ENCODE results near the gene KCNA1.

- TF ChIP-seq GABPA (IDR thresholded peaks at IDR 0.05; ENCODE audit: low read depth) (no peak), CTCF (IDR thresholded peaks at IDR 0.05; ENCODE audit: insufficient read depth, low read length) (no peak), SPI1 (IDR thresholded peaks at IDR 0.05; ENCODE audit: borderline replicate concordance, low read depth) (no peak), POLR2AphosphoS5 (IDR thresholded peaks at IDR 0.05; ENCODE audit: low read depth) (no peak)
- TF ChIP-seq, protein P1, sequence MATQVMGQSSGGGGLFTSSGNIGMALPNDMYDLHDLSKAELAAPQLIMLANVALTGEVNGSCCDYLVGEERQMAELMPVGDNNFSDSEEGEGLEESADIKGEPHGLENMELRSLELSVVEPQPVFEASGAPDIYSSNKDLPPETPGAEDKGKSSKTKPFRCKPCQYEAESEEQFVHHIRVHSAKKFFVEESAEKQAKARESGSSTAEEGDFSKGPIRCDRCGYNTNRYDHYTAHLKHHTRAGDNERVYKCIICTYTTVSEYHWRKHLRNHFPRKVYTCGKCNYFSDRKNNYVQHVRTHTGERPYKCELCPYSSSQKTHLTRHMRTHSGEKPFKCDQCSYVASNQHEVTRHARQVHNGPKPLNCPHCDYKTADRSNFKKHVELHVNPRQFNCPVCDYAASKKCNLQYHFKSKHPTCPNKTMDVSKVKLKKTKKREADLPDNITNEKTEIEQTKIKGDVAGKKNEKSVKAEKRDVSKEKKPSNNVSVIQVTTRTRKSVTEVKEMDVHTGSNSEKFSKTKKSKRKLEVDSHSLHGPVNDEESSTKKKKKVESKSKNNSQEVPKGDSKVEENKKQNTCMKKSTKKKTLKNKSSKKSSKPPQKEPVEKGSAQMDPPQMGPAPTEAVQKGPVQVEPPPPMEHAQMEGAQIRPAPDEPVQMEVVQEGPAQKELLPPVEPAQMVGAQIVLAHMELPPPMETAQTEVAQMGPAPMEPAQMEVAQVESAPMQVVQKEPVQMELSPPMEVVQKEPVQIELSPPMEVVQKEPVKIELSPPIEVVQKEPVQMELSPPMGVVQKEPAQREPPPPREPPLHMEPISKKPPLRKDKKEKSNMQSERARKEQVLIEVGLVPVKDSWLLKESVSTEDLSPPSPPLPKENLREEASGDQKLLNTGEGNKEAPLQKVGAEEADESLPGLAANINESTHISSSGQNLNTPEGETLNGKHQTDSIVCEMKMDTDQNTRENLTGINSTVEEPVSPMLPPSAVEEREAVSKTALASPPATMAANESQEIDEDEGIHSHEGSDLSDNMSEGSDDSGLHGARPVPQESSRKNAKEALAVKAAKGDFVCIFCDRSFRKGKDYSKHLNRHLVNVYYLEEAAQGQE (IDR thresholded peaks at IDR 0.05; ENCODE audit: insufficient replicate concordance, low read depth) = no peak
Measured at GRCh38 chr12:4911316-4911994, 1.8 kb downstream of the KCNA1 start.

Measured in HL-60 (cell line).